C4-2B (cell line): ENCODE results near the gene GLIPR1L1.

ENCODE experiments used
- ZFX ChIP-seq: fragments of 450-650 bp; IDR thresholded peaks from 2 replicates; pipeline ENCODE4 v1.6.1; 2017
- TF ChIP-seq, protein P1 (sequence below): fragments of 450-650 bp; conservative IDR thresholded peaks from 2 replicates; pipeline ENCODE4 v1.5.1; 2017; ENCODE audit warnings: mild to moderate bottlenecking

DNA sequence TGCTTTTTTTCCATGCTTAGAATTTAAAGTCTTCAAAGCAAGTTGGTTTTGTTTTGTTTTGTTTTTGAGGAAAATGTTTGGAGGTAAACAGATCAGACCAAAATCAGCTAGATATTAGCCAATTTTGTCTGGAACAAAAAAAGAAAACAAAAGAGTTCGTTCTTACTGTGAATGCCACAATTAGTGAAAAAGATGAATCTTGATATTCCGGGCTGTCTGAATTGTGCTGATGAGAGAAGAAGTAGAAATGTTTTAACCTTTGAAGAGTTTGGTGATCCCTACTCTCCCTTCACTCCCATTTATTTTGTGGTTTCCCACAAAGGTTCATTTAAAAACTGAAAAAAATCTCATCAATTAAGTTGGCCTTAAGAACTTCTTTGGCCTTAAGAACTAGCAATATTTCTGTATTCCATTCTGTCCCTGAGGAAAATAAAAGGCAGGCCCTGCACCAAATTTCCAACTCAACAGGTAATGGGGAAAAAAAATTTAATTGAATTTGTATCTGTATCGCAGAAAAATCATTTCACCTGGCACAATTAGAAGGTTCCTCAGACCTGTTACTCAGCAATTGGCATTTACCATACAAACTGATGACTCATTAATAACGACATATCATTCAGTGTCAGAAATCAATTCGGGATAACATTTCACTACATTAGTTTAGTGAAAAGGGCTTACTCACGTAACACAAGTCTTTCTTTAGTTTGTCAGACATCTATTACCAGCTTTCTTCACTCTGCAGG, 55.9 kb downstream of the GLIPR1L1 start:
- TF ChIP-seq, protein P1, sequence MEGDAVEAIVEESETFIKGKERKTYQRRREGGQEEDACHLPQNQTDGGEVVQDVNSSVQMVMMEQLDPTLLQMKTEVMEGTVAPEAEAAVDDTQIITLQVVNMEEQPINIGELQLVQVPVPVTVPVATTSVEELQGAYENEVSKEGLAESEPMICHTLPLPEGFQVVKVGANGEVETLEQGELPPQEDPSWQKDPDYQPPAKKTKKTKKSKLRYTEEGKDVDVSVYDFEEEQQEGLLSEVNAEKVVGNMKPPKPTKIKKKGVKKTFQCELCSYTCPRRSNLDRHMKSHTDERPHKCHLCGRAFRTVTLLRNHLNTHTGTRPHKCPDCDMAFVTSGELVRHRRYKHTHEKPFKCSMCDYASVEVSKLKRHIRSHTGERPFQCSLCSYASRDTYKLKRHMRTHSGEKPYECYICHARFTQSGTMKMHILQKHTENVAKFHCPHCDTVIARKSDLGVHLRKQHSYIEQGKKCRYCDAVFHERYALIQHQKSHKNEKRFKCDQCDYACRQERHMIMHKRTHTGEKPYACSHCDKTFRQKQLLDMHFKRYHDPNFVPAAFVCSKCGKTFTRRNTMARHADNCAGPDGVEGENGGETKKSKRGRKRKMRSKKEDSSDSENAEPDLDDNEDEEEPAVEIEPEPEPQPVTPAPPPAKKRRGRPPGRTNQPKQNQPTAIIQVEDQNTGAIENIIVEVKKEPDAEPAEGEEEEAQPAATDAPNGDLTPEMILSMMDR: no peak
- TF ChIP-seq ZFX: no peak
